GM12864 (cell line): Measurements from ENCODE around the gene MANBA.
A peak's percentile ranks its signal among the peaks of the same experiment; 100 is the strongest.
"Not testable (repeated sequence)": the region's sequence is repeated elsewhere in the genome, so short reads cannot be mapped to it uniquely, and the experiment has no call there.

Experiments used
- DNase-seq: peaks from one replicate; pipeline ENCODE4 v3.0.0-alpha.2; 2011; ENCODE audit warnings: low read depth
- H3K4me3 ChIP-seq: 2 replicates; pipeline ENCODE4 v1.5.1; 2011; ENCODE audit warnings: mild to moderate bottlenecking, low read depth, low read length, control low read depth
- TF ChIP-seq, protein P1 (sequence below): IDR thresholded peaks from 2 replicates; pipeline ENCODE4 v1.5.1; 2011; ENCODE audit warnings: low read depth, mild to moderate bottlenecking, moderate library complexity, low read length, control low read depth, inconsistent platforms; ENCODE audit errors: missing control alignments

MANBA gene

DNA sequence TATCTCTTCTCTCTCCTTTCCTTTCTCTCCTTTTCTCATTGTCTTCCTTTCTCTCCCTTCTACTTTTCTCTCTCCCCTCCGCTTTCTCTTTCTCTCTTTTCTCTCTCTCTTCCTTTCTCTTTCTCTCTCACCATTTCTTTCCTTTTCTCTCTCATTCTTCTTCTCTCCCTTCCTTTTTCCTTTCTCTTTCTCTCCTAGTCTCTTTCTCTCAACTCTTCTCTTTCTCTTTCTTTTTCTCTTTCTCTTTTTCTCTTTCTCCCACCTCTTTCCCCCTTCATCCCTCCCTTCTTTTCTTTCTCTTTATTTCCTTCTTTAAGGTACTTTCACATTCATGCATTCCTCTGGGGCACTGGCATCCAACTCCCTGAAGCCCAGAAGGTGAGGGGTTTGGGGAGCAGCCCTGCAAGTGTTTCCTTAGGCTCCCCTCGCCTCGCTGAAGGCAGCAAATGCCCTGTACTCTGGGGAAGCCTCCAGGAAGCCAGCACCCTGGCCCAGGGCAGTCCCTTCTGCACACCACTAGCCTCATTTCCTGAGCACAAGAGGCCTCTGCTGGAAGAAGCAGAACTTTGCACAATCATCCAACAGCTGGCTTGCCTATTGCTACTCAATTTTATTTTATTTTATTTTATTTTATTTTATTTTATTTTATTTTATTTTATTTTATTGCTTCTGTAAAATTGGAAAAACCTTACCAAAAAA lies 135.4 kb downstream of the MANBA start:
- TF ChIP-seq, protein P1, sequence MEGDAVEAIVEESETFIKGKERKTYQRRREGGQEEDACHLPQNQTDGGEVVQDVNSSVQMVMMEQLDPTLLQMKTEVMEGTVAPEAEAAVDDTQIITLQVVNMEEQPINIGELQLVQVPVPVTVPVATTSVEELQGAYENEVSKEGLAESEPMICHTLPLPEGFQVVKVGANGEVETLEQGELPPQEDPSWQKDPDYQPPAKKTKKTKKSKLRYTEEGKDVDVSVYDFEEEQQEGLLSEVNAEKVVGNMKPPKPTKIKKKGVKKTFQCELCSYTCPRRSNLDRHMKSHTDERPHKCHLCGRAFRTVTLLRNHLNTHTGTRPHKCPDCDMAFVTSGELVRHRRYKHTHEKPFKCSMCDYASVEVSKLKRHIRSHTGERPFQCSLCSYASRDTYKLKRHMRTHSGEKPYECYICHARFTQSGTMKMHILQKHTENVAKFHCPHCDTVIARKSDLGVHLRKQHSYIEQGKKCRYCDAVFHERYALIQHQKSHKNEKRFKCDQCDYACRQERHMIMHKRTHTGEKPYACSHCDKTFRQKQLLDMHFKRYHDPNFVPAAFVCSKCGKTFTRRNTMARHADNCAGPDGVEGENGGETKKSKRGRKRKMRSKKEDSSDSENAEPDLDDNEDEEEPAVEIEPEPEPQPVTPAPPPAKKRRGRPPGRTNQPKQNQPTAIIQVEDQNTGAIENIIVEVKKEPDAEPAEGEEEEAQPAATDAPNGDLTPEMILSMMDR = peak; percentile 59
- H3K4me3 ChIP-seq = no peak overlapping the region
- DNase-seq = no peak

DNA sequence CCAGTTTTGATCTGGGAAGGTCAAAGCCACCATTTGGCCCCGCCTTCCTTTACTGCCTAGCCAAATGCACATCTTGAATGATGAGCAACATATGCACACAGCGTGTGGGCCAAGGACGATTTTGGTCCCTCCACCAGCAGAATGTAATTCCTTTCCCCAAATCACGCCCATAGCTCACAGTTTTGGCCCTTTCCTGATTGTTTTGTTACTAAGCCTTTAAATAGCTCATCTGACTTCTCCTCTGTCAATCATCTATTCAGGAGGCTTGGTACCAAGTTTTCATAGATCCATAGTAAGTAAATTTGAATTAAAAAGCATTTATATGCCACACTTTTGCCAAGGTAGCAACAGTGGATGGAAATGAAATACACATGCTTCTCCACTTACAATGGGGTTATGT lies 136.3 kb downstream of the MANBA start:
- DNase-seq = no peak
- TF ChIP-seq, protein P1 = no peak
- no peak overlapping the region for H3K4me3 ChIP-seq

DNA sequence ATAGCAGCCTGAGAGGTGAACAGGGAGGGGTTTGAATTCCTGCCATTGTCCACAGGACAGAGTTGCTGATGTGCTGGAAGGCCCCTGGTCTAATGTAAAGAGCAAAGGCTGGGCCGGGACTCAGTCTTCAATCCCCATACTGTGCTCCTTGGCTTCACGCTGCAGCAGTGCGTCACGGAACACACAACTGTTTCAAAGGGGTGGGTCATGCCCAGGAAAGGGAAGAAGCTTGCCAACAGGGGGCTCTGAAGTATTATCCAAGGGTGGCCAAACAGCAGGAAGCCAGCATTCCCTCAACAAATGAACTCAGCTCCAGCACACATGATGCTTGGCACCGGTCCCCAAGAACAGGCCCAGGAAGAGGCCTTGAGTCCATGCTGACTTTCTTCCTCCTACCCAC lies 137.1 kb downstream of the MANBA start:
- DNase-seq = no peak
- no peak overlapping the region for H3K4me3 ChIP-seq
- TF ChIP-seq, protein P1 = no peak

DNA sequence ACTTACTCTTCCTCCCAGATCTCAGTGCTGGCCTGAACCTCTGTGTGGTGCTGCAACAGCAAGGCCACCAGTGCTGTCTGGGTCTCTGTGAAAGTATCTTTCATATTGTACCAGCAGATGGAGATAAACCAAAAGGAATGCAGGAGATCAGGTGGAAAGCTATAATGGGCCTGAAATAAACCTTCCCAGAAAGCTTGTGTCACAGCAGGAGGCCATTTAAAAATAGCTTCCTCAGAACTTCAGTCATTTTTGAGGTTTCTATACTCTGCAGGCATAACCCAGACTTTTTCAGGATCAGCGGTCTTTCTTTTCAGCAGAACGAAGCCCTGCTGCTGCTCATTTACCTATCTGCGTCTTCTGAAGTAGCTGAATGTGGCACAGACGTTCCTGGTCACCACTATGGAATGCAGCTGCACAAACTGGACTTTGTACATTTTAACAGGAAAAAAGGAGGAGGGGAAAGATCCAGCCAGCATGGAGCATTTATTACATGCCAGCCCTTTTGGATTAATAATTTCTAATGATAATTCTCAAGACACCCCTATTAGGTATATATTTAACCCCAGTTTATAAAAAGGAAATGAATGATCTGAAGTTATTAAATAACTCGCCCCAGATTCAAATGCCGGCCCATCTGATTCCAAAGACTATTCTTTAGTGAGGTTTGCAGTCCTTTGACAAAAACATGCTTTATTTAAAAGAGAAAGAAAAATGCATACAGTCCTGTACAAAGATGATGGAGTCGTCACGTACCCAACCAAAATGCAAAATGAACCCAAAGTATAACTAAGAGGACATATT lies 139.9 kb downstream of the MANBA start:
- no peak for DNase-seq
- TF ChIP-seq, protein P1 = peak; percentile 43
- H3K4me3 ChIP-seq = no peak overlapping the region

DNA sequence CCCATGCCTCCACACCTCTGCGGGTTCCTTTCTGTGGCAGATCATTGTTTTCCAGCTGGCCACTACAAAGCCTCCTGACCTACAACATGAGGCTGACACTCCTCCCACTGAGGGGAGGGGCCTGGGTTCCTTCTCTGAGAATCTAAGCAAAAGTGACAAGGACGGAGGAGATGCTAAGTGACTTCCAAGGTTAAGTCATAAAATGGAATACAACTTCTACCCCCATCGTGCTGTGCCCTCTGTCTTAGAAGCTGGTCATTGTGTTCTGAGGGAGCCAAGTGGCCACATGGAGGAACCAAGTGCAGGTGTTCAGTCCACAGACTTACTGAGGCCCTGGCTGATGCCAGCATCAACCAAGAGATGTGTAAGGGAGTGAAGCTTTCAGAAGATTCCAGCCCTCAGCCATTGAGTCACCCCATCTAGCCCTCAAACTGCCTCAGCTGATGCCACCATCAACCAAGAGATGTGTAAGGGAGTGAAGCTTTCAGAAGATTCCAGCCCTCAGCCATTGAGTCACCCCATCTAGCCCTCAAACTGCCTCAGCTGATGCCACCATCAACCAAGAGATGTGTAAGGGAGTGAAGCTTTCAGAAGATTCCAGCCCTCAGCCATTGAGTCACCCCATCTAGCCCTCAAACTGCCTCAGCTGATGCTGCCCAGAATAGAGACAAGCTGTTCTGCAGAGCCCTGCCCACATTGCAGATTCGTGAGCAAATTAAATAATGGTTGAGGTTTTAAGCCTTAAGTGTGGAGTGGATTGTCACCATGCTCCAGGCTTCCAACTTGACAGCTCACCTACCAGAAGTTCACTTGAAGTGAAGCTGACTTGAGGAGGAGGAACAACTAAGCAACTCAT lies 140.8 kb downstream of the MANBA start:
- not testable (repeated sequence) for H3K4me3 ChIP-seq

DNA sequence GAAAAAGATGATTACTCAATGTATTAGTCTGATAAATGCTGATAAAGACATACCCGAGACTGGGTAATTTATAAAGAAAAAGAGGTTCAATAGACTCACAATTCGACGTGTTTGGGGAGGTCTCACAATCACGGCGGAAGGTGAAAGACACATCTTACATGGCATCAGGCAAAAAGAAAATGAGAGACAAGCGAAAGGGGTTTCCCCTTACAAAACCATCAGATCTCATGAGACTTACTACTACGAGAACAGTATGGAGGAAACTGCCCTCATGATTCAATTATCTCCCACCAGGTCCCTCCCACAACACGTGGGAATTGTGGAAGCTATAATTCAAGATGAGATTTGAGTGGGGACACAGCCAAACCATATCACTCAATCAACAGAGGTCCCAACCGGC lies 141.7 kb downstream of the MANBA start:
- not testable (repeated sequence) for DNase-seq, H3K4me3 ChIP-seq

More for the DNA sequence above, 140.8 kb downstream of the MANBA start:
- not testable (repeated sequence) for DNase-seq

DNA sequence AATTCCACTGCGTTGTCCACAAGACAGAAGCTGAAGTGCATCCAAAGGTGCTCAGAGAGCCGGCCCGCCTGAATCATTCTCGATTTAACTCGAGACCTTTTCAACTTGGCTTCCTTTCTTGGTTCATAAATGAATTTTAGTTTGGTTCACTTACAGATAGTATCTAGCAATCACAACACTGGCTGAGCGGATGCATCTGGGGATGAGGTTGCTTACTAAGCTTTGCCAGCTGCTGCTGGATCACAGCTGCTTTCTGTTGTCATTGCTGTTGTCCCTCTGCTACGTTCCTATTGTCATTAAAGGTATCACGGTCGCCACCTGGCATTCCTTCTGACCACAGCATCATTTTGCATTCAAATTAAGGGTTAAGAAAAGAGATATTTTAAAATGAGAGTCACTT lies 144.1 kb downstream of the MANBA start:
- DNase-seq = no peak
- TF ChIP-seq, protein P1 = no peak
- H3K4me3 ChIP-seq = no peak overlapping the region
